Gastroesophageal sphincter (tissue), 4 donors: ENCODE data around the gene CNOT8. TPM values are rescaled to one million over a fixed set of nuclear protein-coding genes. Genes with fewer than 3 reads are reported as not detected.

Experiments used
- ATAC-seq: fragments of 150-250 bp; one replicate; pipeline ENCODE4 v1.9.1; 2016; ENCODE audit warnings: mild to moderate bottlenecking, moderate library complexity
- H3K27ac ChIP-seq, 4 donors: fragments of 200-600 bp; sonication (generic) in 3 of 4; 1 replicate in 3 of 4; 2 replicates in 1 of 4; pipeline ENCODE4 v1.5.1; 2016 to 2019
- H3K27me3 ChIP-seq: fragments of 200-600 bp; sonication (generic); one replicate; pipeline ENCODE4 v1.5.1; 2019
- H3K36me3 ChIP-seq, 2 donors: fragments of 200-600 bp; sonication (generic); one replicate each; pipeline ENCODE4 v1.5.1; 2019; ENCODE audit warnings: control low read depth in 1 of 2
- H3K4me1 ChIP-seq, 3 donors: fragments of 200-600 bp; sonication (generic); 1 replicate in 2 of 3; 2 replicates in 1 of 3; pipeline ENCODE4 v1.5.1; 2016 to 2019; ENCODE audit warnings: control low read depth in 2 of 3
- H3K4me3 ChIP-seq, 2 donors: fragments of 200-600 bp; sonication (generic); one replicate each; pipeline ENCODE4 v1.5.1; 2019; ENCODE audit warnings: mild to moderate bottlenecking in 1 of 2, moderate library complexity in 1 of 2
- H3K9me3 ChIP-seq, 3 donors: fragments of 200-600 bp; sonication (generic); one replicate each; pipeline ENCODE4 v1.5.1; 2017 to 2019; ENCODE audit warnings: control low read depth in 2 of 3
- EP300 ChIP-seq: sonication (generic); formaldehyde crosslinking; IDR thresholded peaks from one replicate; pipeline ENCODE4 v1.6.1; 2017; ENCODE audit warnings: antibody characterized with exemption, mild to moderate bottlenecking
- POLR2A ChIP-seq, 2 donors: fragments of 450-650 bp; IDR thresholded peaks; one replicate each; pipeline ENCODE4 v1.6.1; 2017; ENCODE audit warnings: antibody characterized with exemption in 2 of 2, mild to moderate bottlenecking in 2 of 2, moderate library complexity in 1 of 2
- POLR2AphosphoS5 ChIP-seq: sonication (generic); formaldehyde crosslinking; IDR thresholded peaks from one replicate; pipeline ENCODE4 v1.6.1; 2017; ENCODE audit warnings: antibody characterized with exemption
- WGBS, 2 donors: methylation state at CpG; one replicate each; pipeline ENCODE4 v1.1.5; 2018; ENCODE audit warnings: low coverage in 1 of 2; 5-methylcytosine and 5-hydroxymethylcytosine counted together
- total RNA-seq, 4 donors: library from RNA; depleted of rRNA; stranded (reverse); fragments of >200 nt; gene quantifications; one replicate each; pipeline ENCODE4 v1.1.0, GENCODE V29; 2016
- TF ChIP-seq, protein P1 (sequence below), 4 experiments: fragments of 200-600 bp in 2 of 4; fragments of 450-650 bp in 2 of 4; sonication (generic) in 1 of 4; IDR thresholded peaks; one replicate each; pipeline ENCODE4 v1.5.1; 2017 to 2019; ENCODE audit warnings: antibody characterized with exemption in 4 of 4, mild to moderate bottlenecking in 2 of 4, moderate library complexity in 2 of 4

Gene CNOT8
- 10 to 100 TPM; 53.6 to 71.5 (median 61.5) TPM for total RNA-seq

DNA sequence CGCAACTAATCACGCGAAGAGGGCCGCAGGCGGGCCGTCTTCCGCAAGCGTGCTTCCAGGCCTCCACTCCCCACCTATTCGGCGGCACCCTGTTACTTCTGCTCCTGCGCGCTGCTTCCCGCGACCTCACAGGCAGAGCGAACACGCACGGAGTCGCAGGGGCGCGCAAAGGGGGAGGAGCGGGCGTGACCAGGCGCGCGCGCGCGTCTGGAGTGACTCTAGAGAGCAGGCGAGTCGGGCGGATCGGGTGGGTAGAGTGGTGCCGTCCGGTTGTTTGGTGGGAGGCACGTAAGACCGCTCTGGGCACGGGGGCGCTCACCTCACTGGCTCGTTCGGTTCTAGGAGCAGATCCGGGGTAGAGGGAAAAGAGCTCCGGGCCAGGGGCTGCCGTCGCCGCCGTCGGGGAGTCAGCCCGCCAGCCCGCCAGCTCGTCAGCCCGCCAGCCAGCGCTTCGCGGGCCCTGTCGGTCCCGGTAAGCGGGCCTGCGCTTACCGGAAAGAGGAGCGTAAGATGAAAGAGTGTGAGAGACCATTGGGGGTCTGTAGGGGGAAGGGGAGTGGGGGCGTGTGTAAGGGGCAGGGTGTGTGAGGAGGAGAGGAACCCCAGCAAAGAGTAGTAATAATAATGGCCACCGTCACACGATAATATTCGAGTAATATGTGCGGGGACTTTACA, at the start of gene CNOT8:
Gene CNOT8 (plus strand): TSS at position 331 of the 675 bp plus-strand sequence. CDS start 4,652 bp downstream, outside the sequence.
- 0% methylated on average over 9 to 18 of the region's 65 CpGs for WGBS, 2 donors
- H3K36me3 ChIP-seq, result peaks cover 0 to 5% of the 10 kb centered on the region in 2 donors
- ATAC-seq, result peak; percentile 91
- H3K4me1 ChIP-seq, result peaks cover 0 to 58% (median 26%) of the 10 kb centered on the region in 3 donors
- peak within 1 kb of the TSS; percentile 76 to 99 (median 98) for H3K27ac ChIP-seq
- H3K4me3 ChIP-seq, result peak within 1 kb of the TSS; percentile 80 to 89
- no peaks in the 10 kb centered on the region for H3K9me3 ChIP-seq
- peak; percentile 89 to 91 for TF ChIP-seq POLR2A (IDR thresholded peaks at IDR 0.05)
- TF ChIP-seq POLR2AphosphoS5, result peak; percentile 88
- no peak for TF ChIP-seq EP300
- TF ChIP-seq, protein P1, sequence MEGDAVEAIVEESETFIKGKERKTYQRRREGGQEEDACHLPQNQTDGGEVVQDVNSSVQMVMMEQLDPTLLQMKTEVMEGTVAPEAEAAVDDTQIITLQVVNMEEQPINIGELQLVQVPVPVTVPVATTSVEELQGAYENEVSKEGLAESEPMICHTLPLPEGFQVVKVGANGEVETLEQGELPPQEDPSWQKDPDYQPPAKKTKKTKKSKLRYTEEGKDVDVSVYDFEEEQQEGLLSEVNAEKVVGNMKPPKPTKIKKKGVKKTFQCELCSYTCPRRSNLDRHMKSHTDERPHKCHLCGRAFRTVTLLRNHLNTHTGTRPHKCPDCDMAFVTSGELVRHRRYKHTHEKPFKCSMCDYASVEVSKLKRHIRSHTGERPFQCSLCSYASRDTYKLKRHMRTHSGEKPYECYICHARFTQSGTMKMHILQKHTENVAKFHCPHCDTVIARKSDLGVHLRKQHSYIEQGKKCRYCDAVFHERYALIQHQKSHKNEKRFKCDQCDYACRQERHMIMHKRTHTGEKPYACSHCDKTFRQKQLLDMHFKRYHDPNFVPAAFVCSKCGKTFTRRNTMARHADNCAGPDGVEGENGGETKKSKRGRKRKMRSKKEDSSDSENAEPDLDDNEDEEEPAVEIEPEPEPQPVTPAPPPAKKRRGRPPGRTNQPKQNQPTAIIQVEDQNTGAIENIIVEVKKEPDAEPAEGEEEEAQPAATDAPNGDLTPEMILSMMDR (IDR thresholded peaks at IDR 0.05), result peak in 1 of 4 experiments; percentile 22
- H3K27me3 ChIP-seq, result no peaks in the 10 kb centered on the region

DNA sequence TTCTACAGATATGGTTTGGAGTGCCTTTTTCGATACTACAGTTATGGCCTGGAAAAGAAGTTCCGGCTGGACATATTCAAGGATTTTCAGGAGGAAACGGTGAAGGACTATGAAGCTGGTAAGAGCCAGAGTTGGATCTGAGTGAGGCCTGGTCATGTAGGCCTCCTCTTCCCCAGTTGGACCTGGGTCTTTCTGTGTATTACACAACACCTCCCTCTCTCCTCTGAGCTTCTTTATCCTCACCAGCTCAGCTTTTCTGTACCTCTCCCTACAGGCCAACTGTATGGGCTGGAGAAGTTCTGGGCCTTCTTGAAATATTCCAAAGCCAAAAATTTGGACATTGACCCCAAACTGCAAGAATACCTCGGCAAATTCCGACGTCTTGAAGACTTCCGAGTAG, 47.2 kb upstream of the CNOT8 start:
- TF ChIP-seq POLR2AphosphoS5, result no peak
- TF ChIP-seq, protein P1 (IDR thresholded peaks at IDR 0.05), result no peak
- no peak for TF ChIP-seq EP300
- no peak for TF ChIP-seq POLR2A (IDR thresholded peaks at IDR 0.05)

DNA sequence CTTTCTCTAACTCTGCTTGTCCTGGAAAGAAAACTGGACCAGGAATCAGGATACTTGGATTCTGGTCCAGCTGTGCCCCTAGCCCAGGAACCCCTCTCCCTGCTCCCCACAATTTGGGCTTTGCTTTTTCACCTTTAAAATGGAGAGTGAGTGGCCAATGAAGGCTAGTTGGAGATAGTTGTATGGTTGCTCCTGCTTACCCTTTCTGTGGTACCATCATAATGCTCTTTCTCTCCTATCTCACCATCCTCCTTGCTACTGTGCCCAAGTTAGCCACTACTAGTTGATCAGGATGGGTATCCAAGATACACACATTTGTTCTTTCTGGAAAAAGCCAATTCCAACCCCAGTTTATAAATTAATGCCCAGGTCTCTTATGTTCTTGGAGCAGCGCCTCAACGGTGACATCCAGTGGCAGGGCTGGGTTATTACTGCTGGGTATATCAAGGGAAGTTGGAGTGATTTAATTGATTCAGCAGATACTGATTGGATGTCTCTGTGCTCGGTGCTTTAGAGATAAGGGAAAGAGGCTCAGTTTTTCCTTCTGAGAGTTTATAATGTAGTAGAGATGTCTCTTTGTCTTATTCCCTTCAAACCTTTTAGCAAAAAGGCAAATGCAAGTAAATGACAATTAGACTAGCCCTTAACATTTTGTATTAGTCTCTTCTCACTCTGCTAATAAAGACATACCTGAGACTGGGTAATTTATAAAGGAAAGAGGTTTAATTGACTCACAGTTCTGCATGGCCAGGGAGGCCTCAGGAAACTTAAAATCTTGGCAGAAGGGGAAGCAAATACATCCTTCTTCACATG, 46.6 kb upstream of the CNOT8 start:
- no peak overlapping the region for H3K4me3 ChIP-seq
- 26 to 31% methylated on average over 3 of the region's 3 CpGs for WGBS, 2 donors
- peak; percentile 64 for ATAC-seq

More for the DNA sequence above, 47.2 kb upstream of the CNOT8 start:
- H3K27me3 ChIP-seq, result no peaks in the 10 kb centered on the region
- no peak for ATAC-seq
- no peak overlapping the region for H3K4me3 ChIP-seq
- H3K9me3 ChIP-seq, result no peaks in the 10 kb centered on the region
- peaks cover 2 to 100% of the 10 kb centered on the region in 2 donors for H3K36me3 ChIP-seq
- peak overlapping the region in 1 of 4 donors; percentile 52 for H3K27ac ChIP-seq
- 74 to 91% methylated on average over 4 to 7 of the region's 7 CpGs for WGBS, 2 donors
- H3K4me1 ChIP-seq, result peaks cover 0 to 15% (median 3%) of the 10 kb centered on the region in 3 donors

DNA sequence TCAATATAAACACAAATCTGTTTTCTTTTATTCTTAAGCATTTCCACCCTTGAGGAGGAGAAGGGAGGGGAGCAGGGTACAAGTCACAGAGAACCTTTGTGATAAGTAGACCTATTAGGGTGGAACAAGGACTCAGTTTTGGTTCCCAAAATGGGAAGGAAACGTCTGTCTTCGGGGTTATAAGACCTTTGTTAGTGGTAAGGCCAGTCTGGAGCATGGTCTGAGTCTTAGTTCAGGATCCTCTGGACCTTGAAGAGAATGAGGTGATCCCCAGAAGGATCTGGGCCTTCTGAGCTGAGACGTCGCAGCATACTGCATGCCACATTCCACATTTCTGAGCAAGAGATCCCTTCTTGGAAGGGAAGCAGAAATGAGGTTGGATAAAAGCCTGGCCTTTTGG, 45.3 kb upstream of the CNOT8 start:
- Histone ChIP-seq H3K4me3 (no peak overlapping the region), H3K9me3 (no peaks in the 10 kb centered on the region), H3K27ac (no peak overlapping the region), H3K36me3 (peaks cover 2 to 100% of the 10 kb centered on the region in 2 donors), H3K27me3 (no peaks in the 10 kb centered on the region), H3K4me1 (peaks cover 0 to 18% (median 3%) of the 10 kb centered on the region in 3 donors)
- no peak for ATAC-seq
- WGBS, 2 donors, result 43 to 54% methylated on average over 4 of the region's 4 CpGs
- TF ChIP-seq, protein P1 (IDR thresholded peaks at IDR 0.05), result no peak
- TF ChIP-seq EP300, result no peak
- TF ChIP-seq POLR2AphosphoS5, result no peak
- TF ChIP-seq POLR2A (IDR thresholded peaks at IDR 0.05), result no peak

More for the DNA sequence above, 46.6 kb upstream of the CNOT8 start:
- TF ChIP-seq POLR2AphosphoS5, result no peak
- TF ChIP-seq, protein P1 (IDR thresholded peaks at IDR 0.05), result peak; percentile 81 to 94 (median 90)
- no peaks in the 10 kb centered on the region for H3K27me3 ChIP-seq
- peaks cover 0 to 15% (median 3%) of the 10 kb centered on the region in 3 donors for H3K4me1 ChIP-seq
- peak overlapping the region in 1 of 4 donors; percentile 52 for H3K27ac ChIP-seq
- no peaks in the 10 kb centered on the region for H3K9me3 ChIP-seq
- peaks cover 2 to 100% of the 10 kb centered on the region in 2 donors for H3K36me3 ChIP-seq
